22Rv1 (cell line): Measurements from ENCODE around the gene SPTBN1.

Source experiments
- H3K27ac ChIP-seq: fragments of 450-650 bp; 2 replicates; pipeline ENCODE4 v1.5.1; 2017
- ZFX ChIP-seq: fragments of 450-650 bp; IDR thresholded peaks from 2 replicates; pipeline ENCODE4 v1.6.1; 2017; ENCODE audit warnings: antibody characterized with exemption, borderline replicate concordance
- TF ChIP-seq, protein P1 (sequence below): fragments of 450-650 bp; IDR thresholded peaks from 2 replicates; pipeline ENCODE4 v1.5.1; 2017; ENCODE audit warnings: mild to moderate bottlenecking

SPTBN1 gene

DNA sequence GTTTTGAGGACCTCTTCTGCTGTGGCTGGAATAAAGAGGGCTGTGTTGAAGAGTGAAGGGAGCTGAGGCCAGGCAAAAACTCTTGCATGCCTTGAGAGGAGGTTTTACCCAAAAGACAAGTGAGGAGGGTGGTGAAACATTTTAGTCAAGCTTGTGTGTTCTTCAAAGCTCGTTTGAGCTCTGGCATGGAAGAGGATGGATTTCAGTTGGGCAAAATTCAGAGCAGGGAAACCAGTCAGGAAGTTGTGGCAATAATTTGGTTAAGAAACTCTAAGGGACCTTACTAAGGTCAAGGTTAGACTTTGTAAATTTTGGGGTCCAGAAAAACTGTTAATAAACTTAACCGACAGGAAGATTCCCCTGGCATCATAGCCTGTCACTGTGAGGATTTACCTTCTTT is 34.7 kb downstream of the SPTBN1 start:
- TF ChIP-seq, protein P1, sequence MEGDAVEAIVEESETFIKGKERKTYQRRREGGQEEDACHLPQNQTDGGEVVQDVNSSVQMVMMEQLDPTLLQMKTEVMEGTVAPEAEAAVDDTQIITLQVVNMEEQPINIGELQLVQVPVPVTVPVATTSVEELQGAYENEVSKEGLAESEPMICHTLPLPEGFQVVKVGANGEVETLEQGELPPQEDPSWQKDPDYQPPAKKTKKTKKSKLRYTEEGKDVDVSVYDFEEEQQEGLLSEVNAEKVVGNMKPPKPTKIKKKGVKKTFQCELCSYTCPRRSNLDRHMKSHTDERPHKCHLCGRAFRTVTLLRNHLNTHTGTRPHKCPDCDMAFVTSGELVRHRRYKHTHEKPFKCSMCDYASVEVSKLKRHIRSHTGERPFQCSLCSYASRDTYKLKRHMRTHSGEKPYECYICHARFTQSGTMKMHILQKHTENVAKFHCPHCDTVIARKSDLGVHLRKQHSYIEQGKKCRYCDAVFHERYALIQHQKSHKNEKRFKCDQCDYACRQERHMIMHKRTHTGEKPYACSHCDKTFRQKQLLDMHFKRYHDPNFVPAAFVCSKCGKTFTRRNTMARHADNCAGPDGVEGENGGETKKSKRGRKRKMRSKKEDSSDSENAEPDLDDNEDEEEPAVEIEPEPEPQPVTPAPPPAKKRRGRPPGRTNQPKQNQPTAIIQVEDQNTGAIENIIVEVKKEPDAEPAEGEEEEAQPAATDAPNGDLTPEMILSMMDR, result no peak
- no peak for TF ChIP-seq ZFX
- H3K27ac ChIP-seq, result no peak overlapping the region

DNA sequence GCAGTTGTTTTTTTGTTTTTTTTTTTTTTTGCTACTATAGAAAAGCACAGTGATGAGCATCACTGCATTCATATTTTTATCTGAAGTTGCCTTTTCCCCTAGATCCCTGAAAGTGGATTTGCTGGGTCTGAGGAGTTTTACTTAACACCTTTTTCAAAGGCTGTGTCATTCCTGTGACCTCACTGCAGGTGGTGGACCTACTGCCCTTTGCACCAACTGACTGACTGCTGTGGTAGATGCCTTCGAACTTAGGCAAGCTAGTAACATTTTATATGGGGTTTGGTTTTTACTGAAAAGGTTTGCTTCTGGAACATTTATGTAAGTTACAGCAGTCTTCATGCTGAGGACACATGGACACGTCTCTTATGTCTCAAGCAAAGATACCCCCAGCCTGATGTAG is 36.2 kb downstream of the SPTBN1 start:
- no peak overlapping the region for H3K27ac ChIP-seq
- TF ChIP-seq ZFX, result no peak
- TF ChIP-seq, protein P1, result no peak

DNA sequence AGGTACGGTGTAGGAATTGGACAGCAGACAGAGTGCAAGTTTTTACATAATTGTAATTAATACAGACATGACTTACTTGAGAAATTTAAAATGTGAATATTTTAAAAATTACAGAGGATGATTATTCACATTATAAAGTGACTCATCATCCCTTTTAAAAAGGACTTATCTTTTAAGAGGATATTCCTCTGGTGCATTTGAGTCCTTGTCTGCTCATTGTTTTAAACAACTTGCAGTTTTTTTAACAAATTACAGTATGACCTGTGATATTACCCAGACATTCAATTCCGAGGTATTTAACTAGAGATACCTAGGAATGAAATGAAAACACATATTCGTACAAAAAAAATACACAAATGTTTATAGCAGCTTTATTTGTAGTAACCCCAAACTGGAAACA is 38.0 kb downstream of the SPTBN1 start:
- H3K27ac ChIP-seq, result no peak overlapping the region
- TF ChIP-seq ZFX, result no peak
- TF ChIP-seq, protein P1, result no peak

DNA sequence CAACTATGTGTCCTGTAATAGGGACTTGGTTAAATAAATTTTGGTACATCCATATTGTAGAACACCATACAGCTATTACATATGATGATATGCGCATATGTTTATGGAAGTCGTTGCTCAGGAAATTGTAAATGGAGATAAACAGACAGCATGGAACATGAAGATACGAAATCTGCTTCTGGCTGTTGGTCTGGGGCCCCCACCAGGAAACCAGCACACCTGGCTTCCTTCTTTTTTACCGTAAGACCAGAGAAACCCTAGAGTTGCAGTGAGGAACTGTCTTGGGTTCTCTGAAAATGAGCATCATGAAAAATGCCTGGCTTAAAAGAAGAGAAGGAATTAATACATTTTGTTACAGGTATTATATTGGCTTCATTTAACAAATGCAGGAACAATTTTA is 40.8 kb downstream of the SPTBN1 start:
- TF ChIP-seq ZFX, result no peak
- TF ChIP-seq, protein P1, result no peak
- H3K27ac ChIP-seq, result no peak overlapping the region

DNA sequence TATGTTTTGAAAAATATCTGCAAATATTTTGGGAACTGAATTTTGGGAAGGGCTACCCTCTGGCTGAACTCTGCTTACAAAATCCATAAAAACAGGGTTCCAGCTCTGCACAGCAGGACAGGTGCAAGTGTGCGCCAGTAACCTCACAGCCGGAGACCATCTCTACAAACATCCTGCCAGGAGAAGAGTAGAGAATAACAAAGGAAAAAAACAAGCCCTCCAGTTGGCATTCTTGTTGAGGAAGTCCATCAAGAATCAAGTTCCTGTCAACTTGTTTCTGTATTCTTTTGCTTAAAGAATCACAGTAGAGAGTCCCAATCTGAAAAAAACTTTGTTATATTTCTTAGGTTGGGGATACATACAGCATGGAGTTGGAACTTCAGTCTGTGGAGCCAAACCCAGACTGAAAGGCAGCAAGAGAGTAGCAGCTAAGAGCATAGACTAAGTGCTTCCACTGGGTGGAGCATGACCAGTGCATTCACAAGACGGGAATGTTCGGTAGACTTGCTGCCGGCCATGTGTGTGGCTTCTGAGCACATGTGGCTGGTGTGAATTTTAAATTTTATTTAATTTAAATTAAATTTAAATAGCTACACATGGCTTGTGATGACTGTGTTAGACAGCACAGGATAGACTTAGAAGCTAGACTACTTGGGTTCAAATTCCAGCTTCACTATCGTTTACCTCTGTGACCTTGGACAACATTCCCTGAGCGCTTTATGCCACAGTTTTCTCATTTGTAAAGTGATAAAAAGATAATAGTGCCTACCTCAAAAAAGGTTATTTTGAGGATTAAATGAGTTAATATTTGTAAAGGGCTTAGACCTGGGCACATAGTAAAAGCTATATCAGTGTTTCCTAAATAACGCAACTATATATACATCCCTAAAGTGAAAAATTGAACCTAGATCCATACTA is 41.9 kb downstream of the SPTBN1 start:
- TF ChIP-seq, protein P1, result peak; percentile 37
- TF ChIP-seq ZFX, result no peak
- no peak overlapping the region for H3K27ac ChIP-seq

DNA sequence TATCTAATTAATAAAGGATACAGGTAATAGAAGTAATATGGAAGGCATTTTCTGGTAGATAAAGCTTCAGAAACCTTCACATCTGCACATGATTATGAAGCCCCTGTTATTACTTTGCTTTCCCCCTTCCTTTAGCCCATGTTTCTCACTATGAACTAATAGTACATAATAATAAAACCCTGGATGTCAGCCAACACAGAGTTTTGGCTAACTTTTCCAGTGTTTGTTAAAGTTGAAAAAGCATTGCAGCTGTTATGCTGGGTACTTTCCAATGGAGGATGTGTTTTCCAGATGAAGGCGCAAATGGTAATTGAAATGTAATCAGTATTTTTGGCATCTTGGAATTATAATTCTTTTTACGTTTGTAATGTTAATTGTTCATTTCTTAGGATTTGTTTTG is 43.5 kb downstream of the SPTBN1 start:
- TF ChIP-seq, protein P1, result no peak
- TF ChIP-seq ZFX, result no peak
- no peak overlapping the region for H3K27ac ChIP-seq

DNA sequence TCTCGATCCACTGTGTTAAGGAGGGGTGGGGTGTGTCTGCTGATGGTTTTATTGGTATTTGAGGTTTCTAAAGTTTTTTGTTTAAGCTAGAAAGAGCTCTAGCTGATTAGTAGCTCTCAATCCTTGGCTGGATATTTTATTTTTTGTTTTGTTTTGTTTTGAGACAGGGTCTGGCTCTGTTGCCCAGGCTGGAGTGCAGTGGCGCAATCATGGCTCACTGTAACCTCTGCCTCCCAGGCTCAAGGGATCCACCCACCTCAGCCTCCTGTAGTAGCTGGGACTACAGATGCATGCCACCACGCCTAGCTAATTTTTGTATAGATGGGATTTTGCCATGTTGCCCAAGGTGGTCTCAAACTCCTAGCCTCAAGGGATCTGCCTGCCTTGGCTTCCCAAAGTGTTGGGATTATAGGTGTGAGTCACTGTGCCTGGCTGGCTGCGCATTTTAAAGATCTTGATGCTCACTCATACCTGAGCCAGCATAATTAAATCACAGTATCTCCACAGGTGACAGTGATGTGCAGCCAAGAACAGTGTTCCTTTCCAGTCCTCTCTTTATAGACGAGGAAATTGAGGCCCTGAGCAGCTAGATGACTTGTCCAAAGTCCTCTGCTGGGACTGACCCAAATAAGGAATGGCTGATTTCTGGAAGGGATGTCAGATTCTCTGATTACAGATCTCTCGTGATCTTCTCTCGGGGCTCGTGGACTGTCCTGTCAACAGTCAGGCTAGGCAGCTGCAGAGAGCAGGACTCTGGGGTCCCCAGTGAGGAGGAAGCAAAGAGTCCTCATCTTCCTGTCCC is 44.5 kb downstream of the SPTBN1 start:
- no peak overlapping the region for H3K27ac ChIP-seq
- TF ChIP-seq, protein P1, result no peak
- no peak for TF ChIP-seq ZFX
